ENCODE measurements around the gene KBTBD12.

Gene KBTBD12

DNA sequence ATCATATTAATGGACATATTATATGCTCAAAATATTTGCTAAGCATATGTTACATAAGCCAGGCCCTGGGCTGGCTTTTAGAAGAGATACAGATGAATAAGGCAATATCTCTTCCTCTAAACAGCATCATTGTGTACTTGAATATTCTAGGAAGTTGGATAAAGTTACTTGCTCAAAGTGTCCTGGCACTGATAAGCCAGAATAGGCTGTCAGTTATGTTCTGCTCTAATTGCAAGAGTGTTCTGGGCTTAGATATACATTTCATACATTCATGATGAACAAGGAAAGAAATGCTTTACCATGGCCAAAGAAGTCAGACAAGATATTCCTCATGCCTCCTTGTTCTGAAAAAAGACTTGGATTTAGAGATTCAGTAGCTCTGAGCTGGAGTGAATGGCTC lies 40.7 kb downstream of the KBTBD12 start:
- DNase-seq = no peak

DNA sequence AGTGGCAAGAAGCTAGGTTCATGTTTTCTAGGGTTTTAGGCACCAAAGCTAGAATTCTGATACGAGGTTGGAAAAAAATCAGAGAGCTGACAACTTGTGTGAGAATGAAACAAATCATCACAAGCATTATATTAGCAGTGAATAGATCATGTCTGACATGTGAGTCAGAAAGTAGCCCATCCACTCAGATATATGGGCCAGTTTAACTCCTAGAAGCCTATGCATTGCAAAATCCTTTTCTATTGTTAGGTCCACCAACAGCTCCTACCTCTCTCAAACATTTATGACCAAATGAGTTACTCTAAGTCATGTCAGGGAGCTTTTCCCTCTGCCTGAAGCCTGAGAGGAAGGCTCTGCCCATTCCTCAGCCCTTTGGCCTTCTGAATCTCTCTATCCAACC lies 44.0 kb downstream of the KBTBD12 start:
- no peak for DNase-seq

DNA sequence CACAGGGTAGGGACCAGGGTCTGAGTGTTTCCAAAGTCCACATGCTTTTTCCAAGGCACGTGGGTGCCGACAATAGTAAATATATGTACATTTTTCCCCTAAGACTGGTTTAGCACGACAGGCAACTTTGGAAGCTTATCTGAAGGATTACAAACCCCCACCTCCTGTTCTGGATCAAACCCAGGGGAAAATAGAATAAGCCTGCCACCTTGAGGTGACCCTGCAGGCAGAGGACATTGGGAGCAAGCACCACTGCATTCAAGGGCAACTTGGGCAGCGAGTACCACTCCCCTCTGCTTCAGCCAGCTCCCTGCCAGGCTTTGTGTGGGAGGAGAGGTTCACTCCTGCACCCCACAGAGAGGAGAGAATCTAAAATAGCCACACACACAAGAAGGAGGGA lies 44.8 kb downstream of the KBTBD12 start:
- peak; percentile 16 for DNase-seq

DNA sequence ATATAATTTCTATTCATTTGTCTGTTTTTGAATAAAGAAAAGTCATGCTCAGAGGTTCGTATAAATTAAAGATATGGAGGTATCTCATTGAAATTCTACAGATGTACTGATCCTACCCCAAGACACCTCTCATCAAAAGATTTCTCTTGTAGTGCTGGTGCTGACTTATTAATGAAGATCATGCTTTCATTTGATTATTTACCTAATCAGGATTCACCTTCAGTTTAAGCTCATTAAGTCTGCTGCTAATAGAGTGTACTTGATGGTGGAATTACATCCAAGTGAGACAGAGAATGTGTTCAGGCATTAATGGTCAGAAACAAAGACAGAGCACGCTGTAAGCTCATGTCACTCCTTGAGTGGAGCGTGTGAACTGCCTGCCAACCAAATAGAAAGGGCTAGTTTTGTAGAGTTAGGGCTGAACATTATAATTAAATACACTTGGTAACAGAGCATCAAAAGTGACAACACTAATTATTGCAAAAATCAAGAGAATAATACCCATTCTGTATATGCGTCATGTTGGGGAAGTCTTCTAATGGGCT lies 45.5 kb downstream of the KBTBD12 start:
- no peak for DNase-seq

DNA sequence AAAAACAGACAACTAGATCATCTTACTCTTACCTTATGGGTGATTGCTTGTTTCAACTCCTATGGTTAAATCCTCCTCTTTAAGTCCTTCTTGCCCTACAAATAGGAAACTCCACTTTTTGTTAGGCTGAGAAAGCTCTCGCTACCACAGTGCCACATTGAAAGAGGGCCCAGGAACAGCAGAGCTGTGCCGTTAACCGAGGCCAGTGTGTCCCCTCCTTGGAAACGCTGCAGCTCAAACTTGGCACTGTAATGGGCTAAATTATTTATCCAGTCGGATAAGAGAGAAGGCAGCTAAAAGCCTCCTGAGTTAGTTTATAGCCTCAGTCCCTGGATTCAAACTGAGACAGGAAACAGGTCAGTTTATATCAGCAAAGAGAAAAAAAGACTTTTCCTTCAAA lies 46.1 kb downstream of the KBTBD12 start:
- DNase-seq = no peak

DNA sequence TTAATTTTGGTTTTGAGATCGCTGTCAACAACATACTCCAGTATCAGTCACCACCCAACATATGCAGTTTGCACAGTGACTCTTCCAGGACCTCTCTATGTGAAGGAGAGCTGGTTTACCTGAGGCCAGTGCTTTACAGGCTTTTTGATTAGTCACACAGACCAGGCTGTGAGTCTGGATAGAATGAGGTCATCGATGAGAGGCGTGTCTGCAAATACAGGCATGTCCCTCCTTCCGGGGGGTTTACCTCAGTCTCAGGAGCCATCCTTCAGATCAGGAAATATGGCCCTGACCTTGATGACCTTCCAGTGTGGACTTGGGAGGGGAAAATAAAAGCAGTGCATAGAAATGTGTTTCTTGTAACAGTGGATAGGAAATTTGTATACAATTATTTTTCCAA lies 46.9 kb downstream of the KBTBD12 start:
- no peak for DNase-seq

DNA sequence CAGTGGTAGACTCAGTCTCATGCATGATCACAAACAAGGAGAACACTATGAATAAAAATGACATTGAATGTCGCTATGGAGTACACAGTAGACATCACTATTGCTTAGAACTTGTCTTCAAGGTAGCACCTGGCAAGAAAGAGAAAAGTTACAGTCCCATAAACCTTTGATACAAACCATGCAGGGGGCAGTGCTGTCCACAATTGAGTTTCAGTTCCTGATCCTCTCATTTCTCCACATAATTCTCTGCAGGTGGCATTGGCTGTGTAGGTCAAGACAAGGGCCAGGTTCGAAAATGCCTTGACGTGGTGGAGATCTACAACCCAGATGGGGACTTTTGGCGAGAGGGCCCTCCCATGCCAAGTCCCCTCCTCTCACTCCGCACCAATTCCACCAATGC lies 47.9 kb downstream of the KBTBD12 start:
- no peak for DNase-seq

DNA sequence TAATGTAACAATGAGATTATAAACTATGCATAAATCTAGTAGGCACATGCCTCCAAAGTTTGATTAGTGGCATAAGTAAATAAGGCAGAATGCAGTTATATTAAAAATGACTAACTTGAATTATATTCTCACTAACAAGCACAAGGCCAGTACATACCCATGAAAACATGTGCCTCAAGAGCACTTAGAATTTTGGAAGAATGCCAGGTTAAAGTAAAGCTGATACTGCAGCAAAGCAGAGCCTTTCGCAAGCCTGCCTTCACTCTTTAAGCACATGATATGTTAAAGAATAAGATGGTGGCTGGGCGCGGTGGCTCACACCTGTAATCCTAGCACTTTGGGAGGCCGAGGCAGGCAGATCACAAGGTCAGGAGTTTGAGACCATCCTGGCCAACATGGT lies 49.0 kb downstream of the KBTBD12 start:
- DNase-seq = peak; percentile 87

DNA sequence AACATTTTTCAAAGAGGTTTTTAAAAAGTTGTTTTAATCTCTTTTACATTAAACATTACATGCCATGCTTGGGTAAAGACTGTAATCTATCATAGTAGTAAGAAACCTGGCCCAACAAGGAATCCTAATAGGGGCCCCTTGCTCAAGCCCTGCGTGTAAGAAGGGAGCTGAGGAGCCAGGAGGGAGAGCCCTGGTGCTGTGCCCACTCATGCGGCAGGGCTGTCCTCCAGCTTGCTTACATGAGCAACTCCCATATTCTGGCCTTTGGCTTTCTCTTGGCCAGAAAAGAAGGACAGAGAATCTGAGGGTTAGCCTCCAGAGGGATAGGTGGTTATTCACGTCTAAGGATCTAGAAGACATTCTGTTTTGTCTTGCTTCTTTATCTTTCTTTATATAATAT lies 49.8 kb downstream of the KBTBD12 start:
- no peak for DNase-seq

DNA sequence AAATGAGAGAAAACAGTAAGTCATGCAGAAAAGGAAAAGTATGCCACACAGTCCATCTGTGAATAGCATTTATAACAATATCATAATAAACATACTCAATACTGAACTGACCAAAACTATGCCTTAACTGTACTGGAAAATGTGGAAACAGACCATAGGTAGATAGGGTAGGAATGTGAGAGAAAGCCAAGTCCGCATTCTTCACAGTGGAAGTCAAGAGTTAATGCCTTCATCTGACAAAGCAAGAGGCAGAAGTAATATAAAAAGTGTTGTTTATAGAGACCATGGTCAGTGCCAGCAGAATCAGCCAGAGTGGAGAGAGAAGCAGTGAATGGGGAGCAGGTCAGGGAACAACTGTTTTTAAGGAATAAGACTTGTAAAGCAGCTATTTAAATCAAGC lies 52.3 kb downstream of the KBTBD12 start:
- no peak for DNase-seq

DNA sequence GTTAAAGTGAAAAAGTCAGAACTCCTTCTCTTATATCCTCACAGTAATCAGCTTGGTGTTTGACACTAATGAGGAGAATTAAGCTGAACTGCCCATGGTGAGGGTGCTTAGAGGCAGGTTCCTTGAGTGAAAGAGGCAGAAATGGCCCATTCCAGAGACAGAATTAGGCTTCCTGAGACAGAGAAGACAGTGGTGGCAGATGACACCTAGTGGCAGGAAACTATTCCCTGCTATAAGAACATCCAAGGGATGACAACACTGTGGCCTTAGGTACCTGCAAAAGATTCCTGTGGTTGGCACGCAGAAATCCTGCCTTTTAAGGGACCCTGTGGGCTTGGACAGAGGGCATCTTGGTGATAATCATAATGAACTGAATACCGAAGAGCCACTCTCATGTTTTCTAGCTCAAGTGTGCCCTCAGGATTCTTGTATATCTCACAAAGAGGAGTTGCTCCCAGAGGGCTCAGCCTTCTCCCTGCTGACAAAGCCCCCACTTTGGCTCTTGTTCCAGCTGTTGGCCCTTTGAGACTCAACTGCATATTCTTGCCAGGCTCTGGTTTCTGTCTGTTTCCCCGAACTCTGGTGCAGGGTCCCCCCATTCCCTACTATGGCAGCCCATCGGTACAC lies 56.0 kb downstream of the KBTBD12 start:
- peak; percentile 37 for DNase-seq

DNA sequence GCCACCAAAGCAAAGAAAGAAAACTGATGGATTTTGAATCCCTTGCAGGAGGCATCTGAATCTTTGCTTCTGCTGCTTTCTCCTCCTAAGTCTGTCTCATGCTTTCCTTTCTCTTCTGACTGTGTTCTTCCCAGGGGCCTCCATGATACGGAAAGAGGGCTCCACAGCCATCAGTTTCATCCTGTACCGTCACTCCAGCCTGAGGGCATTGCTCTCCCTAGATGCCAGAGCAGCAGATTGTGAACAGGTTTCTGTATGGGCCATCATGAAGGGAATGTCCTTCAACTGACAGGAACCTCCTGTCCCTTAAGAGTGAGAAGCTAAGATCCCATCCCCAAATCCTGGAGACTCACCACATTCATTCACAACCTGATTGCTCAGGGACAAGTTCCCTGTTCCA lies 59.2 kb downstream of the KBTBD12 start:
- no peak for DNase-seq

DNA sequence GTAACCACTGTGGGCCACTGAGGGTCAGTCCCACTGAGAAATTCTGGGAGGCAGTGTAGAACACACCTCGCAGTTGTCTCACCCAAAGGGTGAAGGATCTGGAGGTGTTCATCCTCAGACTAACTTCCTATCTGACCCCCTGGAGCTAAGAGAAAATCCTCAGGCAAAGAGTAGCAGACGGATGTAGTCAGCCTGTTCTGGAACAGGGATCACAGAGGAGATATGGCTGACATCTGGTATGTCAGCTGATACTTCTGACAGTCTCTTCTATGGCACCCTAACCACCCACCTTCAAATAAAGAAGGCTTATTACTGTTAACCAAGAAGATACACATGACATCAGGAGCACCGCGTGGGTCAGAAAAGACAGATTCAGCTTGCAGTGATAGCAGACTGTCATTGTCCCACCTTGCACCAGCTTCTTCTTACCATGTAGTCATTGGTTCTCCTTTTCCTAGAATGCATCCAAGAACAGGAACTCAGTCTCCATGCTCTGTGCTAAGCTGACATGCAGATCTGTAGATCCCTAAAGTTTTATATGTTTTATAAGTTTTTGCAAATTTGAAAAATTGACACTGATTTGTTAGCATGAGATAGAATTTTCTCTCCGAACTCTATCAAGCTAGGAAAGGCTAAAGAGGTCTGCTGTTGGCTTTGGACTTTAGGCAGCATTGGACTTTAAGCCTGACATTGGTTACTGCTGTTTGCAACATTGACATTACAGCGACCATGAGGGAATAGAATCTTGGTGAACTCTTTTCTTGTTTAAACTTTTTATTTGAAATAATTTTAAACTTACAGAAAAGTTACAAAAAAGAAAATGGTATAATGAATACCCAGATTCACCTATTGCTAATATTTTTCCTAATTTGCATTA lies 60.4 kb downstream of the KBTBD12 start:
- DNase-seq = no peak

DNA sequence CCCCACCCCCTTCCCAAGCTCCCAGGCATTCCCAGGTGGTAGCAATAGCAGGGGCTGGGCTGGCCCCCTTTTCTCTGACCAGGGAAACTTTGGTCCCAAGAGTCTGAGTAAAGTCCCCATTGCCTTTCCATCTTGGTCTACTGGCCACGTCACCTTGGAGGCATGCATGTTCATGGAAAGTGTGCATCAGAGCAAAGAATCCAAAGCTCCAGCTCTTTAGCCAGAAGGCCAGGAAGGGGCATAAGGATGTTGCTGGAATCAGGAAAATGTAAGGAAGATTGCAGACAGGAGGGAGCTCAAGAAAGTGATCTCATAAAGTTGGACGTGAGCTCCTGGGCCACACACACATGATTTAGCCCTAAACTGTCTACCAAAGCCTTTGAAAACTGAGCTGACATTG lies 63.6 kb downstream of the KBTBD12 start:
- DNase-seq = no peak

DNA sequence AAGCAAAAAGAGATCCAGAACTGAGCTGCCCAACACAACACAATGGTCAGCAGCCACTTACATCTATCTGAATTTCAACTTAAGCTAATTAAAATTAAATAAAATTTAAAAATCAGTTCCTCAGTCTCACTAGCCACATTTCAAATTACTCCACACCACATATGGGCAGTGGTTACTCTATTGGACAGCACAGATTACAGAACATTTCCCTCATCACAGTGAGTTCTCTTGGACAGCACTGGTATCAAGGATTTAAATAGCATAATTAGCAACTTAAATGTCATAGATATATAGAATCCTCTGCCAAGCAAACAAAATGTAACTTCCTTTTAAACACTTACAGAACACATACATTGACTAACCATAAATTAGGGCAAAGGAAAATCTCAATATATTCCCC lies 64.4 kb downstream of the KBTBD12 start:
- no peak for DNase-seq

DNA sequence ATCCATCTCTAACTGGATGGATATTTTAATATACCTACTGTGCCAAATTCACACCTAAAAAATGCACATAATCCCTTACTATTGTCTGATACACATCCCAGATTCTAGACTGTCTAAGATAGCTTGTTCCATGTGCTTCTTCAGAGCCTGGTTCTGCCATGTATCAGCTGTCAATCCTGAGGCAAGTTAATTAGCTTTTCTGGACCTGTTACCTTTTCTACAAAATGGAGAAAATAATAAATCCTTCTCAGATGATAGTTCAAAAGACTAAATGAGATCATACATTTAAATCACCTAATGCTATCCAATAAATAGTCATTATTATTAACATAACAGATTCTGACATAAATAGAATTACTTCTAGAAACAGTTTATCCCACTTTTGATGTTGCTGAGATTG lies 66.1 kb downstream of the KBTBD12 start:
- DNase-seq = no peak

DNA sequence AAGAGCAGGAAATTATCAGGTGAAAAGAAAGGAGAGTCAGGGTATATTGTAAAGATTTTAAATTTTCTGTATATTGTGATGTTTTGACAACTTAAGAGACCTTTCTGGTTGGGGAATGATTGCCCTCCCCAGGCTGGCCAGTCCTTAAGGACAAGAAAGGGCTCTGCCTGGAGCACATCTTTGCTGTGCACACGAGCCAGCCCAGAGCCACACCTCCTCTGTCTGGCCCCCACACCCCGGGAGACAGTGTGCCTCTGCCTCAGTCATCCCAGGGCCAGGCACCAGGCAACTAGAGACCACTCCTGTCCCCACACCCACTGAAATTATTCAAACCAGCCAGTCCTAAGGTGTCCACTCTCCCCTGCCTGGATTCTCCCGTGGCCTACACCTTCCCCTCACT lies 67.1 kb downstream of the KBTBD12 start:
- no peak for DNase-seq

DNA sequence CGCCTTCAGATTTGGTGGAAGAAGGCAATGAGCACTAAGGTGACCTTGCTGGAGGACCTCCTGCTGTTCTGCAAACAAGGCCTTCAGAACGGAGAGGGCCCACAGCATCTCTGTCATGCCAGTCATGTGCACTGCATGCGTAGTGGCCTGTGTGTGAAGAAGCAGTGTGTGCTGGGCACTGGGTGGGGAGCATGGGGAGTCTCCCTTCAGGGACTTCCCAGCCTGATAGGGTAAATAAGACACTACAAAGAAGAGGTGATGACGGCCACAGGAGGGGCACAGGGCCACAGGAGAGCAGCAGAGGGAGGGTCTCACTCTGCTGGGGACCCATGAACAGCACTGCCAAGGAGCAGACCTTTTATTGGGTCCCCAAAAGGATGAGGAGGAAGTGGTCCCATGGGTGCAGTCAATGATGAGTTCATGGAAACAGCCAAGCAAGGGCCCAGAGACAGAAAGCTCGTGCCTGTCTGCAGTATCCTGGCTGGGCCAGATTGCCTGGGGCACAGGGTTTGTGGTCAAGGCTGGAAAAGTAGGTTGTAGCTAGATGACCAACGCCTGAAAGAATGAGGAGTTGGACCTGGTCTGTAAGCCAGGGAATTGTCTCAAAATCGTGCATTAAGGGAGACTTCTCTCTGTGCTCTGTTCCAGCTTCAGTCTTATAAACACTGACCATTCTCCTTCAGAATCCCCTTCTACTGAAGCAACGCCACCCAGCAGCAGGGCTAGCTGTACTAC lies 69.4 kb downstream of the KBTBD12 start:
- DNase-seq = no peak

DNA sequence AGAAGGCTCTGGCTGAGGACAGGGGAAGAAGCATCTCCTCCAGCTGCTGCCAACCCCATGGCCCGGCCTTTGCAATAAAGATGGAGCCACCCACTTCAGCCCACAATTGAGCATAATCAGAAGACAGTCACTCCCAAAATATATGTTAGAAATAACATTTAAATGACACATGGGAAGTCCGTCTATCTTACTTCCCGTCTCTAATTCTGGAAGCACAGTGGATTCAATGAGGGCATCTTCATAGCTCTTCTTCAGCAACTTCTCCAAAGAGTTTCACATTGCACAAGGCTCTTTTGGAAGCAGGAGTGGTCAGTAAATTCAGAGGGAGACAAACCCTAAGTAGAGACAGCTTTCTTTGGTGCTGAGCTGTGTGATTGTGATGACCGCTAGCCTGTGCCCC lies 70.2 kb downstream of the KBTBD12 start:
- DNase-seq = no peak

DNA sequence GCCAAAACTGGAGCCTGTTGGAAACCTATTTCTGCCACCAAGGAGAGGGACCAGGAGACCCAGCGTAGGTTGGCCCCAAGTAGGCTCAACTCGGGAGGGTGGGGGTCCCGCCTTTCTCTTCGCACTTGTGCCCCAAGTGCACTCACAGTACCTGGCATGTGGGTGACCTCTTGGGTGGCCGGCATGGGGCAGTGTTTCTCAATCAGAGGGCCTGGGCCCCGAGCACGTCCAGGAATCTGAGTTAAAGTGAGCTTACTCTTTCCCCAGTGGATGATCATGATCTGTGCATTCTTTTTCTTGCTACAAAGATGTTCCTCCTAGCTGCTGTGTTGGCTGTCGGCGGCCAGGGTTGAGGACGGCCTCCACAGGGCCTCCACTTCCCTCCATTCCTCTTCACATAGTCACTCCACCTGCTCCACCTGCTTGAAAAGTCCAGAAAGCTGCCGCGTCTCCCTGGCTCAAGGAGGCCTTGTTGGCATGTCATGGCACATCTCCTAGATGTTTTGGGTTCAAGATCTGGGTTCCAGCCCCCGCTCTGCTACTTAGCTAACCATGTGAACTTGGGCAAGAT lies 70.7 kb downstream of the KBTBD12 start:
- DNase-seq = no peak

DNA sequence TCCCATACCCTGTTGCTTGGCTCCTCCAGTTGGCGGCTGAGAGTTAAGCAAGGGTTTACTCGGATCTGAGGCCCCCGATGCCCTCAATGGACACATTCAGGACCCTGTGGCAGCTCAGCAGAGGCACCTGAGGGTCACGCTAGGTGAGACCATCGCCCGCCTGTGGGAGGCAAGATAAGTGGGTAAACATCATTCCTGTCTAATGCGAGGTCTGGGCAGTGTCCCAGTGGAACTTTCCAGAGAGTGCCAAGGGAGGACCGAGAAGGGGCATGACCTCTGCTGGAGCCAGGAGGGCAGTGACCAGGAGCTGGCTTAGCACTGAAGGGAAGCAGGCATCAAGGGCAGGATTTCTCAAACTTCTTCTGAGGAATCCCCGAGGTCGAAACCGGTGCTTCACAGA lies 71.8 kb downstream of the KBTBD12 start:
- DNase-seq = no peak

DNA sequence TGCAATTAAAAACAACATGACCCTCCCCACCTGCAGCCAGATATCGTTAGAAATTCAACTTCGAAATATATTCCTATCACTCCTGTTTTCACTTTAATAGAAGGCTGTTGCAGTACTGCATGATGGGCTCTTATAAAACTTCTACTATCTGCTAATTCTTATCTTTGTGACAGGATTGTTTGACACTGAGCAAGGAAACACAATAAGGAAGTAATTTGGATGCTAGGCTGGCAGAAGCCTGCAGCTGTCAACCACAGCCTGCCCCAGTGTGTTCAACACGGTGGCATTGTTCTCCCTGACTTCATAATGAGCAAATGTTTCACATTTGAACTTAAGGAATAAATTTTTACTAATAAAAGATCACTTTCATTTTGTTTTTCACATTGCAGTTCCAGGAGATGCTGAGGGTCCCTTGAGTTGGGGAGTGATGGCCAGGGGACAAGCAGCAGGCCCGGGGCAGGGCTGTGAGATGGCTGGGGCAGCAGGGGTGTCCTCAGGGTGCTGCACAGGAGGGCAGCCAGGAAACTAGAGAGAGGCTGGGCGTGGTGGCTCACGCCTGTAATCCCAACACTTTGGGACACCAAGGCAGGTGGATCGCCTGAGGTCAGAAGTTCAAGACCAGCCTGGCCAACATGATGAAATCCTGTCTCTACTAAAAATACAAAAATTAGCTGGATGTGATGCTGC lies 72.4 kb downstream of the KBTBD12 start:
- no peak for DNase-seq

All from NCI-H345 (cell line).